H1 (cell line): ENCODE results near the gene COL19A1.

ENCODE experiments used
- EZH2 ChIP-seq: fragments of 200-600 bp; sonication (generic); IDR thresholded peaks from 2 replicates; pipeline ENCODE4 v1.7.1; 2012; ENCODE audit warnings: low read depth, mild to moderate bottlenecking, moderate library complexity, low read length, inconsistent platforms; ENCODE audit not compliant: severe bottlenecking
- POLR2A ChIP-seq, 2 experiments: IDR thresholded peaks; 1 replicate in 1 of 2; 2 replicates in 1 of 2; pipeline ENCODE4 v1.6.1; 2011; ENCODE audit warnings: low read depth in 2 of 2, low read length in 2 of 2, mild to moderate bottlenecking in 2 of 2; ENCODE audit errors: control extremely low read depth in 1 of 2
- SIN3A ChIP-seq, 2 experiments: IDR thresholded peaks in 1 of 2; conservative IDR thresholded peaks in 1 of 2; 2 replicates each; pipeline ENCODE4 v1.6.1; 2011 to 2012; ENCODE audit warnings: low read length in 2 of 2, improper control_type of control experiment in 1 of 2, low read depth in 1 of 2, mild to moderate bottlenecking in 1 of 2
- TEAD4 ChIP-seq: IDR thresholded peaks from 2 replicates; pipeline ENCODE4 v1.6.1; 2012; ENCODE audit warnings: low read depth, low read length, inconsistent platforms, mixed read lengths
- YY1 ChIP-seq: IDR thresholded peaks from 2 replicates; pipeline ENCODE4 v1.6.1; 2011; ENCODE audit warnings: low read depth, mild to moderate bottlenecking, low read length
- TF ChIP-seq, protein P1 (sequence below), 3 experiments: IDR thresholded peaks; 1 replicate in 2 of 3; 2 replicates in 1 of 3; pipeline versions ENCODE4 v1.5.1 to v1.6.1; 2011; ENCODE audit warnings: low read length in 3 of 3, mild to moderate bottlenecking in 3 of 3, inconsistent platforms in 2 of 3, low read depth in 1 of 3, moderate library complexity in 1 of 3; ENCODE audit not compliant: insufficient read depth in 1 of 3; ENCODE audit errors: control extremely low read depth in 1 of 3

DNA sequence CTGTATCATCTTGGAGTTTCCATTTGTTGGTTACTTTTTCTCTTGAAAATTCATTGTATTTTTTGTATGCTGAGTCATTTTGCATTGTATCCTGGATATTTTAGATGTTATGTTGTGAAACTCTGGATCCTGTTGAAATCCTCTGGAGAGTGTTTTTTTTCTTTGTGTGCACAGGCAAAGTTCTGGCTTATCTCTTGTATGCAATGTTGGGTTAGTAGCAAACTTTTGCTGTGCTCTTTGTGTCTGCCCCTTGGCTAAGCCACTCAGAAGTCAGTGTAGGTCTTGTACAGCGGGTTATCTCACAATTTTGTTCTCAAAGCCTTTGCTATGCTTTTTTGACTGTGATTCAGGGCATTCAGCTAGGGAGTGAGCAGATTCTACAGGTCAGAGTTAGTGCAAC lies 40.5 kb upstream of the COL19A1 start:
- TF ChIP-seq SIN3A (conservative IDR thresholded peaks at IDR 0.05 in 1 of 2, IDR thresholded peaks at IDR 0.05 in 1 of 2; ENCODE audit: low read depth in 1 of 2, low read length in 2 of 2) (no peak), YY1 (no peak), EZH2 (no peak), POLR2A (IDR thresholded peaks at IDR 0.05; ENCODE audit: control extremely low read depth in 1 of 2, low read depth in 2 of 2, low read length in 2 of 2) (no peak), TEAD4 (no peak)
- TF ChIP-seq, protein P1, sequence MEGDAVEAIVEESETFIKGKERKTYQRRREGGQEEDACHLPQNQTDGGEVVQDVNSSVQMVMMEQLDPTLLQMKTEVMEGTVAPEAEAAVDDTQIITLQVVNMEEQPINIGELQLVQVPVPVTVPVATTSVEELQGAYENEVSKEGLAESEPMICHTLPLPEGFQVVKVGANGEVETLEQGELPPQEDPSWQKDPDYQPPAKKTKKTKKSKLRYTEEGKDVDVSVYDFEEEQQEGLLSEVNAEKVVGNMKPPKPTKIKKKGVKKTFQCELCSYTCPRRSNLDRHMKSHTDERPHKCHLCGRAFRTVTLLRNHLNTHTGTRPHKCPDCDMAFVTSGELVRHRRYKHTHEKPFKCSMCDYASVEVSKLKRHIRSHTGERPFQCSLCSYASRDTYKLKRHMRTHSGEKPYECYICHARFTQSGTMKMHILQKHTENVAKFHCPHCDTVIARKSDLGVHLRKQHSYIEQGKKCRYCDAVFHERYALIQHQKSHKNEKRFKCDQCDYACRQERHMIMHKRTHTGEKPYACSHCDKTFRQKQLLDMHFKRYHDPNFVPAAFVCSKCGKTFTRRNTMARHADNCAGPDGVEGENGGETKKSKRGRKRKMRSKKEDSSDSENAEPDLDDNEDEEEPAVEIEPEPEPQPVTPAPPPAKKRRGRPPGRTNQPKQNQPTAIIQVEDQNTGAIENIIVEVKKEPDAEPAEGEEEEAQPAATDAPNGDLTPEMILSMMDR (IDR thresholded peaks at IDR 0.05; ENCODE audit: control extremely low read depth in 1 of 3, insufficient read depth in 1 of 3, low read depth in 1 of 3, low read length in 3 of 3), result no peak
